ENCODE measurements around the gene MSMB.
"Not testable (repeated sequence)": the region's sequence is repeated elsewhere in the genome, so short reads cannot be mapped to it uniquely, and the experiment has no call there.

The MSMB gene

GRCh38 chr10:45997557-45997956 is 48.5 kb downstream of the MSMB start:
- no peak for TF ChIP-seq CTCF (IDR thresholded peaks at IDR 0.05; ENCODE audit: borderline replicate concordance, insufficient read depth, low read depth, low read length)
- H3K4me3 ChIP-seq (ENCODE audit: low read depth, low read length): no peak overlapping the region

DNA sequence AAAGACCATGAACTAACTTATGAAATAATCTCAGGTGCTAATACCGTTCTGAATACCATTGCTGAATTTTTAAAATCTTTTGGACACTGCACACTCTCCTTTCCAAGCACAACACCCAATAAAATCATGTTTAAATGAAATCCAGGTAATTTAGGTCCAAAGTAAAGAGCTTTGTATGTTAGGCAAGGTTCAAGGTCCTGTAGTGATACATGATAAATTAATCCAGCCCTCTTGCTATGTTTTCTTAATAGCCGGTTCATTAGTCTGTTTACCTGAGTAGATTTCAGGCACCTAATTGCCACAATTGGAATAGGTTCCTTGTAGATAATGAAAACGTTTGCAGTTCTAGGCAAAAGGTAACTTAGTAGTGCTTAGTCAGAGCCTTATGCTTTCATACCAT is 60.5 kb downstream of the MSMB start:
- H3K4me3 ChIP-seq (ENCODE audit: low read depth, low read length): not testable (repeated sequence)

DNA sequence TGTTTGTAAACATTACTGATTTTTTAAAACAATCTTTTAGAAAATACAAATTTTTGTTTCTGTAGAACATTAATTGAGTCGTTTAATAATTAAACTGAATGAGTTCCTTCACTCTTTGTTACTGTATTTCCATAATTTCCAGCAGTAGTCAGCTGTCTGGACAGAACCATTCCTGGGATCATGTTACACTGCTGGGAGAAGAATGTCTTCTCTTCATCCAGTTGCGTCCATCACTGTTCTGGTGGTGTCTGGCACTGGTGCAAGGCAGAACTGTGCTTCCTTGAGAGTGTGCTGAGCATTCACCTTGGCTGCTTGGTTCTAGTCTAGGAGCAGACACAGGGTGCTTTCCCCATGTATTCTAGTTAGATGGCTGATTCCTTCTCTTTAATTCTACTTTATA is 61.6 kb downstream of the MSMB start:
- not testable (repeated sequence) for H3K4me3 ChIP-seq (ENCODE audit: low read depth, low read length)

- not testable (repeated sequence) for H3K4me3 ChIP-seq (ENCODE audit: low read depth, low read length)
These were observed 62.4 kb downstream of the MSMB start for GRCh38 chr10:45983538-45984186.

All from GM12875 (cell line).